ENCODE measurements around the gene TRHDE. TPM values are rescaled to one million over a fixed set of nuclear protein-coding genes. Genes with fewer than 3 reads are reported as not detected.

TRHDE gene
- total RNA-seq, 1 experiment from 2014 or later, result not detected

DNA sequence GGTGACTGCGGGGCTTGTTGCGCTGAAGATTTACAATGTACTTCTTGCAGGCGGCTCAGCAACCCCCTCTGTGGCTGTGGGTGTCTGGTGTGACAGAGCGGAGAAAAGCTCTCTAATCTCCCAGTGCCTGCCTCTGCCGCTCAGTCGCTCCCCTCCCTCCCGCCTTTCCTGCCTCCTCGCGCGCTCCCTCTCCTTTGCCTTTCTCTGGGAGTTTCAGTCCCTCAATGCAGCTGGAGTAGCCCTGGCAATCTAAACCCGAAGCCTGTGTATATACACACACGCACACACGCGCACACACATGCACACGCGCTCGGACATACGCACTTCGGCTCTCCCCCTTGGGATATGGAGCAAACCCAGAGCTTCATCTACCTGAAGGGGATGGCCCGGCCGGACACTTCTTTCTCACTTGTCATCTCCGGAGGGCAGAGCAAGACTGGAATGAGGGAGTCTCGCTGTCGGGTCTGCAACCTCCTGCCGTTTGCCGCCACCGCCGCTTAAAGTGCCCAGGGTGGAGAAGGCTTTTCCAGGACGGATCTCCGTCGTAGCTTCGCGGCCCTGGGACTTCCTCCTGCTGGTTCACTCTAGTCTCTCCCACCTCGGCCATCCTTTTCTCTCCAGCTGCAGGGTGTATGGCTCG is 599 bp upstream of the TRHDE start:
- in situ Hi-C loops (cut with HindIII; ENCODE audit: low pct_unique_long_range_greater_than_20kb, low sequenced_read_pairs), result no loop called here
- no peak for DNase-seq (ENCODE audit: low read depth, low spot score)

GRCh38 chr12:72272731-72273498 is 745 bp downstream of the TRHDE start:
- in situ Hi-C loops (cut with HindIII; ENCODE audit: low pct_unique_long_range_greater_than_20kb, low sequenced_read_pairs), result no loop called here
- no peak for DNase-seq (ENCODE audit: low read depth, low spot score)

DNA sequence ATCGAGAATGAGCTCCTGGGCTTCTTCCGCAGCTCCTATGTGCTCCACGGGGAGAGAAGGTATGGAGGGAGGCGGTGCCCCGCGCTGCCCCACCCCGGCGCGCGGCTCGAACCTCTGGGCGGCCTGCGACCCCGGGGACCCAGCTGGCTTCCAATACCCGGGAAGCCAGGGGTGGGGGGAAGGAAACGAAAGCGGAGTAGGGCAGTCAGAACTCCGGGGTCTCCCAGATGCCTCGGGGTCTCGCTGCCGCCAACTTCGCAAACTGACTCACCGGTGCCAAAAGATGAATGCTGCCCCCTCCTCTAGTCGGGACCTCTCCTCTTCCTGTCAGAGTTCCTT is 1.3 kb downstream of the TRHDE start:
- in situ Hi-C loops (cut with HindIII; ENCODE audit: low pct_unique_long_range_greater_than_20kb, low sequenced_read_pairs), result no loop called here
- DNase-seq (ENCODE audit: low read depth, low spot score), result no peak

DNA sequence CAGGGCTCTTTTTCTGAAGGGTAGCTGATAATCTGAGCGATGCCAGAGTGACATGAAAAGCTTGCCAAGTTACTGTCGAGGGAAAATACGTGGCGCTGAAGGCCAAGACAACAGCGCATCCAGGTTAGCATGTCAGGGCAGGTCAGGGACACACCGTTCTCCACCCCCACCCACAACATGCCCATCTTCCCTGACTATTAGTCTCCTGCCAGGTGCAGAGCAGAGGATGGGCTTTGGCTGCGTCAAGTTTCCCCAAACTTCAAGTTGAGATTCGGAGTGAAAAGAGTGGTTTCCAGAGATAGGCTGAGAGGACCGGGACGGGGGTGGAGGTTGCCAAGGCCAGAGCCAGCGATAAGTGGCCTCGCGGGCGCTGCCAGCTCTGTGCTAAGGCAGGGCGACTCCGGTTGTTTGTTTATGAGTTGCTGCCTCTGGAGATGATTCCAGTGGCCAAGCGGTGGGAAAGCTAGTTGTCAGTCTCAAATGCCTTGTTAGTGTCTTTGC is 1.7 kb downstream of the TRHDE start:
- in situ Hi-C loops (cut with HindIII; ENCODE audit: low pct_unique_long_range_greater_than_20kb, low sequenced_read_pairs), result no loop called here
- DNase-seq (ENCODE audit: low read depth, low spot score), result no peak

DNA sequence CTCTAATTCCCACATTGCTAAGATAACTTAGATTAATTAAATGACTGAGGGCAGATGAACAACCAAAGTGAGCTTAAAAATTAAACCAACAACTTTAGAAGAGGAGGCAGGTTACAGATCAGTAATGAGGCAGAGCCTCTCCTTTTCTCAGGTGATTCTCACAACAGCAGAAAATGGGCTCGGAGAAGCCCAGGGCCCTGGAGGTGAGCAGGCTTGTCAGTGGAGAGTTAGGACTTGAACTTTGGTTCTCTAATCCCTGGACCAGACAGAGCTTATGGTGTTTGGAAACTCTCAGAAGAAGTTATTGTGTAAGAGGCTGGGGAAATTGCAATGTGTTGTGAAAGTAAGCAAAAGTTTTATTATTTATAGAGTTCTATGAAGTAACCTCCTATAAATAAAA is 2.8 kb downstream of the TRHDE start:
- no peak for DNase-seq (ENCODE audit: low read depth, low spot score)
- in situ Hi-C loops (cut with HindIII; ENCODE audit: low pct_unique_long_range_greater_than_20kb, low sequenced_read_pairs), result no loop called here

DNA sequence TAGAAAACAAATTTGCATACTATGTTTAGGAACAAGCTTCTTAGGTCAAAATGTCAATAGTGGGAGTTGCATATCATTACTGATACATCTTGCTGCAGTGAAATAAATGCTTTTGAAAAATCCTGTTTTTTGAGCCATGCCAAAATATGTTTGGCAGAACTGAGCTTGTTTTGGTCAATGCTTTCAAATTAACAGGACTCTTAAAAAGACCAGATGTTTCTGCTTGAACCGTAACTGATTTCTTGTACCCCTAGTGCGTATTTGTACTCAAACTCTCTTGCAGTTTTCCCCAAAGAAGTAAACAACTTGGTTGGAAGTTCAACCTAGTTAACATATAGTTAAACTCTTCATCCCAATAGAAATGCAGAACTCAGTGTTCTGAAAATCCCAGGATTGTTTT is 3.4 kb downstream of the TRHDE start:
- in situ Hi-C loops (cut with HindIII; ENCODE audit: low pct_unique_long_range_greater_than_20kb, low sequenced_read_pairs), result no loop called here
- DNase-seq (ENCODE audit: low read depth, low spot score), result no peak

DNA sequence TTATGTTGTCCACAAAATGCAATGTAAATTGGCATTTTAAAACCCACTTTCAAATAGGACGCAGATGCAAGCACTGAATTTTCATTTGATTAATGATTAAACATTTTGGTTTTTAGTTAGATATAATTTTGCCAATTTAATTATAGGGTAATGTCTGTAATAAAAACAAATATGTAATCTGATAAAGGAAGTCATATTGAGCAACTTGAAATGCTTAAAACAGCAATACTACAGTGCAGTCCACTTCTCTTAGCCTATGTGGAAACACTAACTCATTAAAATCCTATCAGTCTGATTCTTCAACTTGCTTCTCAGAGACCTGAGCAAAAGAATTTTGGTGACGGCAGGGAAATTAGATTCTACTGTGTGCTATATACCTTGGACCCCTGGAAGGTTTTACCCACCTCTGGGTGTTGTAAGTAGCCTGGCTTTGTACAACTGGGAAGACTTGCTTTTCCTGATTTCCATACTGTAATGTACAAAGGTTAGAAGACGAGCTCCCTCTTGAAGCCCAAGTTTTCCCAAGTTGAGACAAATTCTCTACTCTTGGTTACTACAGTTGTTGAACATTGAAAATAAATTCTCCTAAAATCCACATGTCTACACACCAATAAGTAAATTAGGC is 4.1 kb downstream of the TRHDE start:
- in situ Hi-C loops (cut with HindIII; ENCODE audit: low pct_unique_long_range_greater_than_20kb, low sequenced_read_pairs), result no loop called here
- DNase-seq (ENCODE audit: low read depth, low spot score), result no peak

GRCh38 chr12:72277415-72277814 is 5.2 kb downstream of the TRHDE start:
- in situ Hi-C loops (cut with HindIII; ENCODE audit: low pct_unique_long_range_greater_than_20kb, low sequenced_read_pairs), result no loop called here
- DNase-seq (ENCODE audit: low read depth, low spot score), result no peak

DNA sequence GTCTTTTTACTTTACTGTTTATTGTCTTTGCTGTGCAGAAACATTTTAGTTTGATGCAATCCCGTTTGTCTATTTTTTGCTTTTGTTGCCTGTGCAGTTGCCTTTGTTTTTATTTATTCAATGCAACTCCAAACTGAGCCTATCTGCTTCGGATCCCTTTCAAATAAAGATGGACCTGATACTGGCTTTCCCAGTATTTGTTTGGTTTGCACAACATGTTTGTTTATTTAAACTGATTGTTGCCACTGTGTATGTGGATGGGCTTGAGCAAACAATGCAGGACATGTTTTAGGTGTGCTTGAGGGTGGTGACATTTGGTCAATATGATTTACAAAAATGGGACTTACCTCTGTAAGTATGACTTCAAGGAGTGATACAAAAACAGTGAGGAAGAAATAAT is 6.7 kb downstream of the TRHDE start:
- in situ Hi-C loops (cut with HindIII; ENCODE audit: low pct_unique_long_range_greater_than_20kb, low sequenced_read_pairs), result no loop called here
- no peak for DNase-seq (ENCODE audit: low read depth, low spot score)

- DNase-seq (ENCODE audit: low read depth, low spot score), result no peak
- in situ Hi-C loops (cut with HindIII; ENCODE audit: low pct_unique_long_range_greater_than_20kb, low sequenced_read_pairs), result no loop called here
These were observed 9.0 kb downstream of the TRHDE start for GRCh38 chr12:72281126-72281525.

- in situ Hi-C loops (cut with HindIII; ENCODE audit: low pct_unique_long_range_greater_than_20kb, low sequenced_read_pairs), result no loop called here
- peak; percentile 45 for DNase-seq (ENCODE audit: low read depth, low spot score)
These were observed 10.6 kb downstream of the TRHDE start for GRCh38 chr12:72282721-72283120.

DNA sequence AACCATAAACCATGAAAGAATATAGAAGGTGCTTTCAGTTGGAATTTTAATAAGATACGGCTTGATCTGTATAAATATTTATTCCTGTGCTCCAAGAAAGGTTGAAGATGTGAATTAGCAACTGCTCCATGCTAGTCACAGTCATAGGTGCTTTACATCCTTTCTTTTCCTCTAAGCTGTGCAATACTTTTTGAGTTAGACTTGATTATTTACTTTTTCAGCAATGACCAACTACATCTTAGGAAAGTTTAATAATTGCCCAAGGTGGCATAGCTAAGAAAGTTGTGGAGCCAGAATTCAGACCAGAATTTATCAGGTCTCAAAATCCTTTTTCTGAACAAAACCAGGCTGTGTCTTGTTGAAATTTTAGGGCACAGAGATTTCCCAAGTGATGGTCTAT is 13.7 kb downstream of the TRHDE start:
- no peak for DNase-seq (ENCODE audit: low read depth, low spot score)
- in situ Hi-C loops (cut with HindIII; ENCODE audit: low pct_unique_long_range_greater_than_20kb, low sequenced_read_pairs), result no loop called here

- in situ Hi-C loops (cut with HindIII; ENCODE audit: low pct_unique_long_range_greater_than_20kb, low sequenced_read_pairs), result no loop called here
- DNase-seq (ENCODE audit: low read depth, low spot score), result no peak
These were observed 14.4 kb downstream of the TRHDE start for GRCh38 chr12:72286526-72286925.

GRCh38 chr12:72288436-72288835 is 16.3 kb downstream of the TRHDE start:
- in situ Hi-C loops (cut with HindIII; ENCODE audit: low pct_unique_long_range_greater_than_20kb, low sequenced_read_pairs), result no loop called here

DNA sequence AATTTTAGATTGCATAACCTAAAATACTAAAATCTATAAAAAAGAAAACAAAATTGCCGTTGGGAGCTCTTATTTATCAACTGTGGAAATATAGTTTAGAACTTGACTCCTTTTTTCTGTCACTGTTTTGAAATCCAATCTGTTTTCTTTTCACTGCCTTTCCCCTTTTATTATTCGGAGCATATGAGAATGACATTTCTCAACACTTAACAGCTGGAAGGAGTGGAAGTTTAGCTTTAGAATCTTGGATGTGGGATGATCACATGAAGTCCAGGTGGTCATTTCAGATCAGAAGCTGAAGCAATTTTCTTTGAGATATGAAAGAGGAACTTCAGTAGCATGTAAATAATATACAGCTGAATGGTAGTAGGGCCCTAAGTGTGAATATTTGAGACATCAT is 16.7 kb downstream of the TRHDE start:
- in situ Hi-C loops (cut with HindIII; ENCODE audit: low pct_unique_long_range_greater_than_20kb, low sequenced_read_pairs), result no loop called here
- no peak for DNase-seq (ENCODE audit: low read depth, low spot score)

More at GRCh38 chr12:72288436-72288835, 16.3 kb downstream of the TRHDE start:
- no peak for DNase-seq (ENCODE audit: low read depth, low spot score)

DNA sequence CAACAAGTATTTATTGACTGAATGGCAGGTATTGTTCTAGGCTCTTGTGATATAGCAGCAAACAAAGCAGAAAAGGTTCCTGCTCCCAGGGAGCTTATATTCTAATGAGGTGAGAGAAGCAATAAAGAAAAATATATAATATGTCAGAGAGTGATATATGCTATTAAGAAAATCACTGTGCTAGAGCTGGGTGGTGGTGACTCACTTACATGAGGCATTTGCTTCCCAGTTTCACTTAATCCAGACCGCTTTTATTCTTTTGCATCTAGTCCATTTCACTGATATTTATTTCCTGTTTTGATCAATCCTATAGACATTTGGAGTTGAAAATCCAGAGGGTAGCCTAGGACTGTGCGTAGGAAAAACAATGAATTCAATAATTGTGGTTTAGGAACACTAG is 17.5 kb downstream of the TRHDE start:
- in situ Hi-C loops (cut with HindIII; ENCODE audit: low pct_unique_long_range_greater_than_20kb, low sequenced_read_pairs), result no loop called here
- no peak for DNase-seq (ENCODE audit: low read depth, low spot score)

DNA sequence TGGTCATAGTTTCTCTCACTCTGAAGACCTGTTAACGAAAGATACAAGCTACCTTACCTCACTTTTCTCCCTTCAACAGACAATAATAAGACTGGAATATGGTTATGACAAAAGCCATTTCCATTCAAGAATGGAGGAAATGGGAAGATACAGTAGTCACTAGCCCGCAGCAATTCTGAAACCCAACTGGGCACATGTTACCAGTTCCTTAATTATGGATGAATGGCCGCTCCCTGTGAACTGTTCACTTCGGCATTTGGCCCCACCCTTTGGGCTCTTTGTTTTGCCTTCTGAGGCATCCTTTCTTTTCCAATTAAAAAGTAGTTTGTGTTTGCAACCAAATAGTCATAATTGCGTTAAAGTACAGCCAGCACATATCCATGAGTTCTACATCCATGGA is 19.0 kb downstream of the TRHDE start:
- in situ Hi-C loops (cut with HindIII; ENCODE audit: low pct_unique_long_range_greater_than_20kb, low sequenced_read_pairs), result no loop called here
- no peak for DNase-seq (ENCODE audit: low read depth, low spot score)

- no peak for DNase-seq (ENCODE audit: low read depth, low spot score)
- in situ Hi-C loops (cut with HindIII; ENCODE audit: low pct_unique_long_range_greater_than_20kb, low sequenced_read_pairs), result no loop called here
These were observed 21.5 kb downstream of the TRHDE start for GRCh38 chr12:72293701-72294100.

DNA sequence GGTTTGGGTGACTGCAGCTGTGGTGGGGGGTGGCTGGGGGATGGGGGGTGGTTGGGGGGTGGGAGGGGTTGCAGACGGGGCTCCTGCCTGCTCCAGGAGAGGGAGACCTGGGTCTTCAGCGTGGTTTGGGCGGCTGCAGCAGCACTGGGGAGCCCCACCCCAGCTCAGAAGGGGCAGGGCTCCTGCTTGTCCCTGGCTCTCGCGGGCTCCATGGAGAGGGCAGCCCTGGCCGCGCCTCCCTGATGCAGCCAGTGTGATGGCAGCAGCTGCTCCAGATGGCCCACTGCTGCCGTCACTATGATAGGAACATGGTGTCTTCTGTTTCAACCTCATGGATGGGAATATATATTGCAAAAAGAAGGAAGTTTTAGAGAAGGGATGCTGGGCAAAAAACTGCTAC is 22.9 kb downstream of the TRHDE start:
- DNase-seq (ENCODE audit: low read depth, low spot score), result no peak
- in situ Hi-C loops (cut with HindIII; ENCODE audit: low pct_unique_long_range_greater_than_20kb, low sequenced_read_pairs), result no loop called here
